HG02678 (cell line): ENCODE data around the gene RNF213.
"Not testable (repeated sequence)": the region's sequence is repeated elsewhere in the genome, so short reads cannot be mapped to it uniquely, and the experiment has no call there.

Source experiments
- ATAC-seq: cut with Tn5 transposase; IDR thresholded peaks from one replicate; pipeline ENCODE4 v1.9.1; 2021; ENCODE audit warnings: mild to moderate bottlenecking, moderate library complexity; ENCODE audit not compliant: unreplicated experiment

RNF213 gene

GRCh38 chr17:80316431-80316830, 55.8 kb downstream of the RNF213 start:
- no peak for ATAC-seq

DNA sequence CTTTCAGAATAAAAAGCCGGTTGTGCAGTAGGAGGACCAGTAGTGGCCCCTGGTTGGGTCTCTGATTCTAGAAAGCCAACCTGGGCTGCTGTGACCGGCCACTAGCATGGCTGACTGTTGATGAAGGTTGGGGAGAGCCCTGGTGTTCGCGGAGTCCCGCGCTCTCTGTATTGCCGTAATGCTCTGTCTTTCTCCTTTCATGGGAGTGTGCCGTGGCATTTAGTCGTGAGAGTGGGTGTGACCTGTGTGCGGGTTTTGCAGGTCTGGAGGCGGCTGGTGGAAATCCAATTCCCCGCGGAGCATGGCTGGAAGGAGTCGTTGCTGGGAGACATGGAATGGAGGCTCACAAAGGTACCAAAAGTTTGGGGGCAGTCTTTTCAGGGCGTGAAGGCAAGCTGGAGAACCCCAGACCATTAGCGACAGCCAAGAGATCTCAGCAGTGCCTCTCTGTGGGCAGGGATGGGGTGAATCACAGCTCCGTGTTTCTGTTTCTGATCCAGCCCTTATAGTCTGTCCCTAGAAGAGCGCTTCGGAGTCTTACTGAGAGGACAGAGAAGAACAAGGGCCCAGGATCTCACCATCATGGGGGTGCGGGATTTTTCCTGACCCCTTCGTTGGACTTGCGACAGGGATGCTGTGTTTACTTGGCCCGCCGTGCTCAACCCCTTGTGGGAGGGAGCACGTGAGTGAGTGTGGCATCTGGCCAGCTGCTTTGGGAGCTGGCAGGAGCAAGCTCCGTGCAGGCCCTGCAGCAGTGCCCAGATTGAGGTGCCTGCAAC, 56.5 kb downstream of the RNF213 start:
- no peak for ATAC-seq

DNA sequence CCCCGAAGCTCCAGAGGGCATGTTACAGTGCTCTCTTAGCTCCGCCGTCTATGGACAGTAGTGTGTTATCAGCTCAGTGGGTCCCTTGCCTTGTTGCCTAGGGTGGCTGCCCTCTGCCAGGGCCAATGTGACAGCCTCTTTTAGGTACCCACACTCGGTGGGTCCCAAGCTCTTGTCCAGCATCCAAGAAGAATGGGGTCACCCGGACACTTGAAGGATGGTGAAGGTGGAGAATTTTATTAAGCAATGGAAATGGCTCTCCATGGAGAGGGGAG, 57.0 kb downstream of the RNF213 start:
- ATAC-seq, result no peak

DNA sequence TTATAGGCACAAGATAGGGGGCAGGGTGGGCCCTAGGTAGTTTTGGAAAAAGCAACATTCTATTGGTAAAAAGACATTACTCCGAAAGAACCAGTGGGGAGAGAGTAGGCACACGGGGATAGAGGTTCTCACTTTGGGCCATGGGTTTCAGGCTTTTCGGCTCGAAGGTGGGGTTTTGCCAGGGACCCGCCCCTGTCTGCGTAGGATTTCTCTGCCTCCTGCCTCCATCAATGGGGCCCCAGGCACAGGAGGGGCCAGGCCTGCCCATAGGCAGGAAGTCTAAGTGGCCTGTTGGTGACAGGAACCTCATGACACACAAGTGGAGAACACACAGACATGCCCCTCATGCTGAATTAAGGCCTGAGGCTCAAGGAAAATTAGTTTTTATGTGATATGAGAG, 57.5 kb downstream of the RNF213 start:
- ATAC-seq, result no peak

DNA sequence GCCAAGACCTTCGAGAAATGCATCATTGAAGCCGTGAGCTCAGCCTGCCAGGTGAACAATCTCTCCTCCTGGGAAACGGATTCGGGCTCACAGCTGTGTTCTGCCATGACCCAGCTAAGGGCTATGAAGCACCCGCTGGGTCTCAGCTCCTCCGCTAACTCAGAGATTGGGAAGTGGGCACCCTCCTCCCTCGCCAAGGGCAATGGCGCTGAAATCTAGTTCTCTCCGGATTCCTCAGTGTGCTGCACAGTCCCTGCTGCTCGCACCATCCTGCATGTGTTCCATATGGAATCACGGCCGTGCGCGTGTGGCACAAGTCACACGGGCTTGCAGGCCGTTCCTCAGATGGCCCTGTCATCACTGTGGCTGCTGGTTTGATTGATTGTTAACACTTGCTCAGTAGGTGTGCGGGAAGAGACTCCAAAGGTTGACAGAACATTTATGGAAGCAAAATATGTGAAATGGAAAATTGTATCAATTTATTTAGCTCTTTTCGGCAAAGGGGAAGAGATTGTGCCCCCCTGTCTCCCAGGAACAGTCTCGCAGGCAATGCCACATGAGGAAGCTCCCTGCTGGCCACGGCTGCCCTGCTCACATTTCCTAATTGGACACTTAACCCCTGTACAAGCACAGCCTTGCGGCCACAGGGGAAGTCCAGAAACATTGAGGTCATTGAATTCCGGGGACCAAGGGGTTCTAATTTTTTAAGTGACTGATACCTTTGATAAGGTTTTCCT, 58.8 kb downstream of the RNF213 start:
- no peak for ATAC-seq

DNA sequence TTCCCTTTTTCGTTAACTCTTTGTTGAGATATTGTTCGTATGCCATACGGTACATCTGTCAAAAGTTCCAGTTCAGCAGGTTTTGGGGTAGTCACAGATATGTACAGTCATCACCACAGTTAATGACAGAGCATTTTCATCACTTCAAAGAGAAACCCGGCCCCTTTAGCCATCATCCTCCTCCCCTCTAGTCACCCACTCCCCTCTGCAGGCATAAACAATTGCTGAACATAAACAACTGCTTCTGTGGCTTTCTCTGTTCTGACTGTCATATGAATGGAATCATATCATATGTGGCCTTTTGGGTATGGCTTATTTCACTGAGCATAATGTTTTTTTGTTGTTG, 59.3 kb downstream of the RNF213 start:
- ATAC-seq, result no peak

- ATAC-seq, result no peak
Measured at GRCh38 chr17:80320496-80320895, 59.8 kb downstream of the RNF213 start.

DNA sequence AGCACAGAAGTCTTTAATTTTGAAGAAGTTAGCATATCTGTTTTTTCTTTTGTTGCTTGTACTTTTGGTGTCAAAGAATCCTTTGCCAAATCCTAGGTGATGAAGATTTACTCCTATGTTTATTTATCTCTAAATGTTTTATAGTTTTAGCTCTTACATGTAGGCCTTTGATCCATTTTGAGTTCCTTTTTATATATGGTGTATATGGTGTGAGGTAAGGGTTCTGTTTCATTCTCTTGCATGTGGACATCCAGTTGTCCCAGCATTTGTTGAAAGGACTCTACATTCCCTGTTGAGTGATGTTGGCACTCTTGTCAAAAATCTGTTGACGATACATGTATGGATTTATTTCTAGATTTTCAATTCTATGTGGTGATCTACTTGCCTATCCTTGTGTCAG, 62.2 kb downstream of the RNF213 start:
- no peak for ATAC-seq

GRCh38 chr17:80323982-80324381, 63.3 kb downstream of the RNF213 start:
- ATAC-seq, result no peak

DNA sequence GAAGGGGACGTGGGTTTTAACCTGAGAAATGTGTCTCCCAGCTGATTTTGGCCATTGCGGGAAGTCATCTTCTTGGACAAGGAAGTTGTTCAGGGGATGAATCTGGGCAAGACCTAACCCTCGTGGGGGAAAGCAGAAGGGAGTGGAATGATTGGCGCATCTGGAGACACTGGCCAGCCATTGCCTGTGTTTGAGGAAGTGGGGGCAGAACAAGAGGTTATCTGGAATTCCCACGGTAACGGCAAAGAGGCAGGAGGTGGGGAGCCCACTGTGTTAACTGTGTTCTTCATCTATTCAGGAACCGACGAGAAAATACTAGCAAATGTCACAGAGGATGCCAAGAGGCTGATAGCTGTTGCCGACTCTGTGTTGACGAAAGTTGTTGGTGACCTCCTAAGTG, 66.9 kb downstream of the RNF213 start:
- ATAC-seq, result no peak

GRCh38 chr17:80328634-80329380, 68.2 kb downstream of the RNF213 start:
- ATAC-seq, result no peak

- not testable (repeated sequence) for ATAC-seq
Measured at GRCh38 chr17:80329421-80329820, 68.8 kb downstream of the RNF213 start.

DNA sequence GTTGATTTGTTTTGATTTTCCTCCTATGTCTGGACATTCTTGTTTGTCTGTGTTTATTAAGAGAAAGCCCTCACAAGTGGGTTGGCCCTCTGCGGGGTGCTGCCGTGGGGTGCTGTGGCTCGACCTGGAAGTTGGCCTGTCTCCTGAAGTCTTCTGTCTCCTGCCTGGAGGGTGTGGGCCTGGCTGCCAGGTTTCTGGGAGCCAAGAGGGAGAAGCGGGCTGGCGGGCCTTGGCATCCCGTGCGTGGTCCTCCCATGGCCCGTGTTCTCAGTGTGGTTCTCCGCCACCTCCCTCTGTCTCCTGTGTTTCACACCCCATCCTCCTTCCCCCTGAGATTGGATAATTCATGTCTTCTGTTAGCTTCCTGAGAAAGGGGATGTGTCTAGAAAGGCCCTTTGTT, 69.6 kb downstream of the RNF213 start:
- ATAC-seq, result no peak

DNA sequence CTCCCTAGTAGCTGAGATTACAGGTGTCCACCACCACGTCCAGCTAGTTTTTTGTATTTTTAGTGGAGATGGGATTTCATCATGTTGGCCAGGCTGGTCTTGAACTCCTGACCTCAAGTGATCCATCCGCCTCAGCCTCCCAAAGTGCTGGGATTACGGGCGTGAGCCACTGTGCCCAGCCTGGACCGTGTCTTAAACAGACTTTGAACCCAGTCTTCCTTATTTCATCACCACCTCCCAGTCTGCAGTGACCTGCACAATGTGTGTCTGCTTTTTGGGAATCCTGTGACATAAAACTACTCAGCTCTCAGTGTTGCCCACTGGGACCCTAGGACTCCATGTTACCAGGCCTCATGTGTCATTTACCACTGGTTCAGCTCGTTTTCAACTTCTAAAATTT, 70.3 kb downstream of the RNF213 start:
- ATAC-seq, result not testable (repeated sequence)

GRCh38 chr17:80331820-80332219, 71.2 kb downstream of the RNF213 start:
- ATAC-seq, result no peak

GRCh38 chr17:80337195-80337895, 76.7 kb downstream of the RNF213 start:
- no peak for ATAC-seq

DNA sequence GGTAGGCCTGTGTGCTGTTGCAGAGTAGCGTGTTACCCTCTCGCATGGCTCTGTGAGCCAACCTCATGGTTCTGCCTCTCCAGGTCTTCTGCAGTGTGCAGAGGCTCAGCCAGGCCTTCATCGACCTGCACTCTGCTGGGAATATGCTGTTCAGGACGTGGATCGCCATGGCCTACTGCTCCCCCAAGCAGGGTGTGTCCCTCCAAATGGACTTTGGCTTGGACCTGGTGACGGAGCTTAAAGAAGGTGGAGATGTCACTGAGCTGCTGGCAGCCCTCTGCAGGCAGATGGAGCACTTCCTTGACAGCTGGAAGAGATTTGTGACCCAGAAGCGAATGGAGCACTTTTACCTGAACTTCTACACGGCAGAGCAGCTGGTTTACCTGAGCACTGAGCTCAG, 78.5 kb downstream of the RNF213 start:
- ATAC-seq, result no peak

GRCh38 chr17:80339731-80340456, 79.2 kb downstream of the RNF213 start:
- no peak for ATAC-seq

- ATAC-seq, result no peak
Measured at GRCh38 chr17:80345321-80345720, 84.7 kb downstream of the RNF213 start.

- no peak for ATAC-seq
Measured at GRCh38 chr17:80345841-80346497, 85.3 kb downstream of the RNF213 start.
